Karpas-422 (cell line): Measurements from ENCODE around the gene PTGES. TPM values are rescaled to one million over a fixed set of nuclear protein-coding genes. Genes with fewer than 3 reads are reported as not detected.

Experiments
- DNase-seq: peaks from one replicate; pipeline ENCODE4 v3.0.0-alpha.2; 2015
- H2AFZ ChIP-seq: fragments of 200-600 bp; sonication (generic); 2 replicates; pipeline ENCODE4 v1.6.1; 2014; ENCODE audit warnings: antibody characterized with exemption, low read length, mixed read lengths
- H3K27ac ChIP-seq: fragments of 200-600 bp; sonication (generic); 2 replicates; pipeline ENCODE4 v1.5.1; 2014; ENCODE audit warnings: mild to moderate bottlenecking, low read length, moderate library complexity
- H3K27me3 ChIP-seq: fragments of 200-600 bp; sonication (generic); 2 replicates; pipeline ENCODE4 v1.6.1; 2014; ENCODE audit warnings: low read length, mixed read lengths
- H3K36me3 ChIP-seq: fragments of 200-600 bp; sonication (generic); 2 replicates; pipeline ENCODE4 v1.6.1; 2014; ENCODE audit warnings: low read length, mixed read lengths; ENCODE audit not compliant: insufficient read depth
- H3K4me1 ChIP-seq: fragments of 200-600 bp; sonication (generic); 2 replicates; pipeline ENCODE4 v1.6.1; 2014; ENCODE audit warnings: mild to moderate bottlenecking, low read length, mixed read lengths
- H3K4me2 ChIP-seq: fragments of 200-600 bp; sonication (generic); 2 replicates; pipeline ENCODE4 v1.6.1; 2014; ENCODE audit warnings: low read length, low read depth, mild to moderate bottlenecking; ENCODE audit not compliant: poor library complexity, severe bottlenecking
- H3K4me3 ChIP-seq: fragments of 200-600 bp; sonication (generic); 2 replicates; pipeline ENCODE4 v1.5.1; 2014; ENCODE audit warnings: mild to moderate bottlenecking, antibody characterized with exemption, low read length, mixed read lengths
- H3K79me2 ChIP-seq: fragments of 200-600 bp; sonication (generic); 2 replicates; pipeline ENCODE4 v1.6.1; 2014; ENCODE audit warnings: mild to moderate bottlenecking, low read length, mixed read lengths
- H3K9ac ChIP-seq: fragments of 200-600 bp; sonication (generic); 2 replicates; pipeline ENCODE4 v1.6.0; 2014; ENCODE audit warnings: low read length
- H3K9me2 ChIP-seq: fragments of 200-600 bp; sonication (generic), shearing (Covaris generic); replicated peaks from 2 replicates; pipeline ENCODE4 v1.6.0; 2014; ENCODE audit warnings: mild to moderate bottlenecking, low read length, moderate library complexity; ENCODE audit not compliant: insufficient read depth
- H3K9me3 ChIP-seq: fragments of 300-700, 200-600 bp; sonication (generic); 2 replicates; pipeline ENCODE4 v1.6.1; 2014; ENCODE audit warnings: low read length, mixed read lengths
- H4K20me1 ChIP-seq: fragments of 200-600 bp; sonication (generic); 2 replicates; pipeline ENCODE4 v1.6.1; 2014; ENCODE audit warnings: mild to moderate bottlenecking, antibody characterized with exemption, low read length, low read depth; ENCODE audit not compliant: insufficient read depth
- total RNA-seq: library from RNA; depleted of rRNA; stranded (reverse); fragments of >200 nt; shearing (Covaris generic); gene quantifications from 2 replicates; pipeline ENCODE4 v1.2.3, GENCODE V29; 2014; ENCODE audit warnings: low replicate concordance

The PTGES gene
- total RNA-seq, 1 experiment from 2014 or later = not detected

DNA sequence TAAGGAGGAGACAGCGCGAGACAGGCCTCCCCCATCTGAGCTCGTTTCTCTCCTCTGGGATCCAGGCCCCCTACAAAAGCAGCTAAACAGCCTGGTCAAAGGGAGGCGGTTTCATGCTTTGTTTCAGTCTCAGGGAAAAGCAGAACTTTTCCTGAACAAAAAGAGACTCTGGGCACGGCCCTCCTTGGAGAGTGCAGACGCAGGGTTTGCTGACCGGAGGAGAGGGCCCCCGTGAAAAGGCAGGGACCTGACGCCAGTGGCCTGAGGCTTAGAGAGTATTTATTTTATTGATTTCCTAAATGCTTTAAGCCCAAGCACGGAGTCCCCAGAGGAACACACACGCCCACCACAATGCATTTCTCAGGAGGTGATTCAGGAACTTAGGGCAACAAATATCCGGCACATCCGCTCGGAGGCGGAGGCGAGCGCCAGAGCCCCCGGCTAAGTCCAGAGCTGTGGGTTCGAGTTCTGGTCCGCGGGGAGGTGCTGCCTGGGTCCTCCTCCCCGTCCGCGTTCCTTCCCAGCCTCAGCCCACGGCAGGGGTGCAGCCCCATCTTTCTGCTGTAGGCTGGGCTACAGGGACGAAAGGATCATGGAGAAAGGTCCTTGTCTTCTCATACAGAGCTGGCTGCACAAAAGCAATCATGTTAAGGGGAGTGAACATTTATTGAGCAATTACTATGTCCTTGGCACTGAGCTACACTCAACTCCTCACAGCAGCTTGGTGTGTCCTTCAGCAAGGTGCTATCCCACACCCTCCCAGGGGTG, 40.0 kb downstream of the PTGES start:
- H3K79me2 ChIP-seq = no peaks in the 10 kb centered on the region
- no peak overlapping the region for H3K9ac ChIP-seq
- H3K9me2 ChIP-seq = no peaks in the 10 kb centered on the region
- H3K4me1 ChIP-seq = no peaks in the 10 kb centered on the region
- no peaks in the 10 kb centered on the region for H4K20me1 ChIP-seq
- H2AFZ ChIP-seq = no peak overlapping the region
- DNase-seq = no peak
- H3K27me3 ChIP-seq = no peaks in the 10 kb centered on the region
- H3K4me2 ChIP-seq = no peak overlapping the region
- H3K27ac ChIP-seq = no peak overlapping the region
- no peak overlapping the region for H3K4me3 ChIP-seq
- no peaks in the 10 kb centered on the region for H3K36me3 ChIP-seq
- no peaks in the 10 kb centered on the region for H3K9me3 ChIP-seq

DNA sequence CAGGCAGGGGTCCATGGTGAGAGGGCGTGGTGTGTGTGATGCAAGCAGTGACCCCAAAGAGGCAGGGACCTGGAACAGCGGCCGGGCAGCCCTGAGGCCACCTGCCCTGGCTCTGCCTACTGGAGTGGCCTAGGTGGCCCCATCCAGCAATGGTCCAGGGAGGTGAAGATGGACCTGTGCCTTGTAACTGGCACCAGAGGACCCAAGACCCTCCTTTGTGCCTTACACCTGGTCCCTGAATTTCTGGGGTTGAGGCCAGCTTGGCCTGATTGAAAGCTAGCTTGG, 42.7 kb downstream of the PTGES start:
- no peak for DNase-seq
- H3K4me2 ChIP-seq = no peak overlapping the region
- H3K4me1 ChIP-seq = no peaks in the 10 kb centered on the region
- no peaks in the 10 kb centered on the region for H3K9me2 ChIP-seq
- no peaks in the 10 kb centered on the region for H3K36me3 ChIP-seq
- no peak overlapping the region for H3K27ac ChIP-seq
- no peaks in the 10 kb centered on the region for H3K79me2 ChIP-seq
- no peaks in the 10 kb centered on the region for H3K9me3 ChIP-seq
- H2AFZ ChIP-seq = no peak overlapping the region
- no peaks in the 10 kb centered on the region for H3K27me3 ChIP-seq
- H4K20me1 ChIP-seq = no peaks in the 10 kb centered on the region
- no peak overlapping the region for H3K9ac ChIP-seq
- no peak overlapping the region for H3K4me3 ChIP-seq

DNA sequence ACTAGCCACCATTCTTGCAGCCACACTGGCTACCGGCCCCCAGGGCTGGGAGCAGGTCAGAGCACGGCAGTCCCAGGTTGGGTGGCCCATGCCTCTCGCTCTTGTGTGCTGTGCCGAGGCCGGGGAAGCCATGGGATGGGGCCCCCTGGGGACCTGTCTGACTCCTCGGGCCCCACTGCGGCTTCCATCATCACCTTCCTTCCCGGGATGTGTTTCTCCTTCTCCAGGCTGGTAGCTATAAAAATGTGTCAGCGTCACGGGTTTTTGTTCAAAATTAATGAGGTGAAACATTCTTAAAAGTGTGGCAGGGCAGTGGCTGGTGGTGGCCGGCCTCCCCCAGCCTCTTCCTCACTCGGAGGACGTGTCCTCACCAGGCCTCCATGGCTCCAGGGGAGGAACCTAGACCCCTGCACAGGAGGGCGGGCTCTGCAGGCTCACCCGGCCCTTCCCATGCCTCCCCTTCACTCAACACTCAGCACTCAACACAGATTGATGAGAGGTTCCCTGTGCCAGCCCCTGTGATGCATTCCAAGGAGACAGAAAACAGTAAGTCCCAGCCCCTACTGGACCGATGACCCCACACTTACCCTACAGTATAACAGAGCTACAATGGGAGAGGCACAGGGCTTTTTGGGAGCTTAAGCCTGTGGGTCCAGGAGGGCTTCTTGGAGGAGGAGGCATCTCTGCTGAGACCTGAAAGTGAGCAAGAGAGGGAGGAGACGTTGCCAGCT, 43.2 kb downstream of the PTGES start:
- H3K27ac ChIP-seq = no peak overlapping the region
- H3K4me1 ChIP-seq = no peaks in the 10 kb centered on the region
- no peaks in the 10 kb centered on the region for H3K36me3 ChIP-seq
- no peak overlapping the region for H3K4me3 ChIP-seq
- H3K9me2 ChIP-seq = no peaks in the 10 kb centered on the region
- no peaks in the 10 kb centered on the region for H3K9me3 ChIP-seq
- no peaks in the 10 kb centered on the region for H3K79me2 ChIP-seq
- no peak overlapping the region for H2AFZ ChIP-seq
- no peaks in the 10 kb centered on the region for H4K20me1 ChIP-seq
- no peak for DNase-seq
- H3K27me3 ChIP-seq = no peaks in the 10 kb centered on the region
- no peak overlapping the region for H3K4me2 ChIP-seq
- H3K9ac ChIP-seq = no peak overlapping the region

DNA sequence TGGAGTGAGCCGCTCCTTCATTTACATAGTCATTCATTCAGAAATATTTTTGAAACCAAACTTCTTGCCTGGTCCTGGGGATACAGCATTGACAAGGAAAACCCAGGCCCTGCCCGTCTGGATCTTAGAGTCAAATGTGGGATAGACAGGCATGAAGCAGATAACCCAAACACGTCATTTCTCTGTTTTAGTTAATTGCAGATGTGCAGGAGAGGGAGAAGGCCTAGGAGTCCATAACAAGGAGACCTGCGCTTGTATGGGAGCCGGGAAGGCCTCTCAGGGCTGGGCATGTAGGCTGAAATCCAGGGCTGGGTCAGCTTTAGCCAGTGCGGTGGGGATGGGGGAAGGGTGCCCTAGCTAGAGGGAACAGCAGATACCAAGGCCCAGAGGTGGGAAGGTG, 44.0 kb downstream of the PTGES start:
- Histone ChIP-seq H3K27me3 (no peaks in the 10 kb centered on the region), H3K9ac (no peak overlapping the region), H2AFZ (no peak overlapping the region), H3K27ac (no peak overlapping the region), H3K9me3 (no peaks in the 10 kb centered on the region), H3K36me3 (no peaks in the 10 kb centered on the region), H3K4me2 (no peak overlapping the region), H3K4me1 (no peaks in the 10 kb centered on the region), H3K79me2 (no peaks in the 10 kb centered on the region), H4K20me1 (no peaks in the 10 kb centered on the region), H3K9me2 (no peaks in the 10 kb centered on the region), H3K4me3 (no peak overlapping the region)
- no peak for DNase-seq

DNA sequence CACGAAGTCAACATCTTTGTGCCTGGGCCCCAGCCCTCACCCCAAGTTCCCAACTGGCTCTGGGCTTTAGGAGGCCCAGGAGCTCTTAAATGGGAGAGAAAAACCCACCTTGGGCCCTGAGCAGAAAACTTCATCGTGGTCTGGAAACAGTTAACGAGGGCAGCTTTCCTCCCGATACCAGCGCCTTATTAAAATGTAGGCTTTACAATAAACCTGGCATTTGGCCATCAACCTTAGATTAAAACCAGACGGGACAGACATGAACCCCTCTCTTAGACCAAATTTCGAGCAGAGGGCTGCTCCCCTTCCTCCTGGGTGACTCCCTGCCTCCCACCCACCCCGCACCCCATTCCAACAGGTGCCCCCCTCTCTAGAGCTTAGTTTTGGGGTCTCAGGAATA, 48.0 kb downstream of the PTGES start:
- Histone ChIP-seq H3K36me3 (no peaks in the 10 kb centered on the region), H3K27me3 (no peaks in the 10 kb centered on the region), H3K4me3 (no peak overlapping the region), H3K9me2 (no peaks in the 10 kb centered on the region), H4K20me1 (no peaks in the 10 kb centered on the region), H3K4me2 (no peak overlapping the region), H3K9me3 (no peaks in the 10 kb centered on the region), H2AFZ (no peak overlapping the region), H3K9ac (no peak overlapping the region), H3K79me2 (no peaks in the 10 kb centered on the region), H3K27ac (no peak overlapping the region), H3K4me1 (no peaks in the 10 kb centered on the region)
- DNase-seq = no peak

DNA sequence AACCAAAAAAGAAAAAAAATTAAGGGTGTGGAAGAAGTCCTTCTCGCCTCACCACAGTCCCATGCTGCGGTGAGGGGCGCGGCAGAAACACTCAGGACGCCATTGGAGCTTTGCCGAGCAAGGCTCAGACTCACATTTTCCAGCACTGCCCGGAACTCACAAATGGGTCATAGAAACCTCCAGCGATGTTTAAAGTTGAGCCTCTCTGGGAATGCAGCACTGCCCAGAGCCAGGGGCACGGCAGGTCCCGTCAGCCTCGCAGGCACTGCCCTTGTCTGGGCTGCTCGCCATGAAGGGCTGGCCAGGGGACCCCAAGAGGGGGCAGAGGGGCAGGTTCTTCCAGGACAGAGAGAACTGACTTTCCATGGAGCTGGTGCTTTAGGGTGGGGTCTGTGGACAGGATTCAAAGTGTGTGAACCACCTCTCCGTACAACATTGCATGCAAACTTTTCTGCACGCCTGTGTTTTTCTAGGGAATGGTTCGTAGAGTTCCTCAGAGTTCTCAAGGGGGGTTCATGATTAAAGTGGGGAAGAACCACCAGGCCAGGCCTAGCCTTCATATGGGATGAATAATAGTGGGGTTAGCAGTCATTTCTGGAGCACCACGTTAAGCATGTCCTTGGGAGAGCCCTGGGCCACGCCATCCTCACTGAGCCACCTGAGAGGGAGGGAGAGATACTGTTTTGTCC, 49.0 kb downstream of the PTGES start:
- Histone ChIP-seq H3K9ac (no peak overlapping the region), H4K20me1 (no peaks in the 10 kb centered on the region), H2AFZ (no peak overlapping the region), H3K4me2 (no peak overlapping the region), H3K36me3 (no peaks in the 10 kb centered on the region), H3K4me3 (no peak overlapping the region), H3K79me2 (no peaks in the 10 kb centered on the region), H3K4me1 (no peaks in the 10 kb centered on the region), H3K27ac (no peak overlapping the region), H3K27me3 (no peaks in the 10 kb centered on the region), H3K9me3 (no peaks in the 10 kb centered on the region), H3K9me2 (no peaks in the 10 kb centered on the region)
- no peak for DNase-seq

DNA sequence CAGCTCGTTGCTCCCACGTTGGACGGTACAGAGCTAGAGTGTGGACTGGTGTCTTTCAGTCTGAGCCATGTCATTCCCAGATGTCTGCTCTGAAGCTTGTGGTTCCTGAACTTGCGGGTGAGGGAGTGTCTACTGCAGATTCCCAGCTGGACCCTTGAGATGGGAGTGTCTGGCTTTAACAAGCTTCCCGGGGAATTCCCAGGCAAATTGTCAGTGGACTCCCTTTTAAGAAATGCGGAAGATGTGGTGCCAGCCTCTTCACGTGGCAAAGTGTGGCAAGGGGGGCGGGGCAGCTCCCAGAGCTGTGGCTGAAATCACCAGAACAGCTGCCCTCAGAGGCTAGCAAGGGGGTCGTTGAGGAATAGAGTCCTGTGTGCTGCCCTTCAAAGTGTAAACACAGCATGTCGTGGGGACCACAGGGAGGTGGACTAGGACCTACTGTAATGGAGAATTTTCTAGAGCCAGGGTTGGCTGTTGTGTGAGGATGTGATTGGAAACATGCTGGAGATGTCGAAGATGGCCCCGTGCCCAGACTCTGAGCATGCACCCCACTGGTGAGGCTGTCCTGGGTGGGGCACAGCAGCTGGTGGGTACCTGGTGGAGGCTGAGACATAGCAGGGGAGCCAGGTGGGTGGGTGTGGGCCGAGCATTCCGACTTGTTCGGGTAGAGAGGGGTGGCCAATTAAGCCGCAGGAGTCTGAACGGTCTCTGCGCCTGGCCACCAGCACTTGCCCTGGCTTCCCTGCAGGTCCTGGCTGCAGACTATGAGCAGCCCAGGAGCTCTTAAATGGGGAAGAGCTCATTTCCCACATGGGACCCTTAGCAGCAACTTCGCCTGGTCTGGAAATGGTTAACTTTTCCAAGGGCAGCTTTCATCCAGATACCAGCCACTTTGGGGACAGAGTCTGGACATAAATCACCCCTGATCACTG, 50.0 kb downstream of the PTGES start:
- Histone ChIP-seq H3K4me3 (no peak overlapping the region), H3K9me2 (no peaks in the 10 kb centered on the region), H3K27me3 (no peaks in the 10 kb centered on the region), H3K27ac (no peak overlapping the region), H4K20me1 (no peaks in the 10 kb centered on the region), H3K4me2 (no peak overlapping the region), H3K4me1 (no peaks in the 10 kb centered on the region), H3K9ac (no peak overlapping the region), H3K36me3 (no peaks in the 10 kb centered on the region), H3K9me3 (no peaks in the 10 kb centered on the region), H2AFZ (no peak overlapping the region), H3K79me2 (no peaks in the 10 kb centered on the region)
- DNase-seq = no peak

DNA sequence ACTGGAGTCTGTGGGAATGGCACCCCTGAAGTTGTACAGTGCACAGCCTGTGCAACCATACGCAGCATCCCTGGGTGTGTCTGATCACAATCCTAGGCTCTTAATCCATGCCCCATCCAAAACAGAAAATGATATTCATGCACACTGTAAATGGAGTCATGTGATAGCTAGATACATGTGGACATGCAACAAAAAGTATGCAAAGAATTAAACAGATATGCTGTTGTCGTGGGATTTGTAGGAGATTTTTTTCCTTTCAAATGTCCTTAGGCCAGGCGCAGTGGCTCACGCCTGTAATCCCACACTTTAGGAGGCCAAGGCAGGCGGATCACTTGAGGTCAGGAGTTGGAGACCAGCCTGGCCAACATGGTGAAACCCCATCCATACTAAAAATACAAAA, 51.3 kb downstream of the PTGES start:
- H3K27me3 ChIP-seq = no peaks in the 10 kb centered on the region
- no peaks in the 10 kb centered on the region for H3K36me3 ChIP-seq
- no peak overlapping the region for H2AFZ ChIP-seq
- no peak overlapping the region for H3K9ac ChIP-seq
- H3K9me2 ChIP-seq = no peaks in the 10 kb centered on the region
- no peaks in the 10 kb centered on the region for H3K79me2 ChIP-seq
- H4K20me1 ChIP-seq = no peaks in the 10 kb centered on the region
- no peak for DNase-seq
- no peak overlapping the region for H3K4me2 ChIP-seq
- H3K9me3 ChIP-seq = no peaks in the 10 kb centered on the region
- no peak overlapping the region for H3K4me3 ChIP-seq
- H3K27ac ChIP-seq = no peak overlapping the region
- no peaks in the 10 kb centered on the region for H3K4me1 ChIP-seq
